K562 (cell line): ENCODE data around the gene FAM107B. TPM values are rescaled to one million over a fixed set of nuclear protein-coding genes. Genes with fewer than 3 reads are reported as not detected.

ENCODE experiments used
- ATAC-seq: fragments of 200-7000 bp; cut with Tn5 transposase; 3 replicates; pipeline ENCODE4 v1.9.1; 2020; ENCODE audit warnings: moderate library complexity
- BruUV-seq: library from RNA; stranded (reverse); fragments of 400-500 nt; replicated peaks from 2 replicates; lab custom pipeline; 2021; lab: Mats Ljungman, UMichigan
- CTCF ChIA-PET: fragments of 300-600 bp; formaldehyde crosslinking; extraction: SDS; loops from one replicate; lab custom pipeline; 2021; ENCODE audit warnings: low intra/inter-chr PET ratio; lab: Yijun Ruan, JAX
- POLR2A ChIA-PET: fragments of 300-600, 350-650 bp; sonication (Branson Sonifier 250); formaldehyde crosslinking; extraction: SDS; loops from one replicate; lab custom pipeline; 2021; ENCODE audit warnings: antibody characterized with exemption, inconsistent platforms; lab: Yijun Ruan, JAX
- DNase-seq, 4 experiments: peaks; one replicate each; pipeline versions ENCODE4 v3.0.0 to v3.0.0-alpha.2; 2011 to 2018; ENCODE audit warnings: low spot score in 3 of 4, mixed read lengths in 3 of 4; ENCODE audit errors: extremely low read depth in 1 of 4
- FAIRE-seq: peaks from 2 replicates; lab custom pipeline; 2011; peaks lifted over from hg19 to GRCh38; lab: Jason Lieb, UNC
- H2AFZ ChIP-seq: 2 replicates; pipeline ENCODE4 v1.6.0; 2011; ENCODE audit warnings: low read depth, low read length, control low read depth, inconsistent platforms
- H3K27ac ChIP-seq: fragments of 200-600 bp; 3 replicates; pipeline ENCODE4 v1.8.0; 2011; ENCODE audit warnings: low read depth, mild to moderate bottlenecking, control low read depth, inconsistent platforms, low read length, moderate library complexity, mixed read lengths; ENCODE audit errors: extremely low read depth
- H3K27me3 ChIP-seq, 2 experiments: fragments of 300-600 bp in 1 of 2; 2 replicates in 1 of 2; 3 replicates in 1 of 2; pipeline versions ENCODE4 v1.6.0 to v1.8.0; 2011; ENCODE audit warnings: inconsistent platforms in 2 of 2, low read length in 2 of 2, mild to moderate bottlenecking in 1 of 2, mixed read lengths in 1 of 2, moderate library complexity in 1 of 2; ENCODE audit not compliant: control insufficient read depth in 2 of 2, insufficient read depth in 2 of 2
- H3K36me3 ChIP-seq: fragments of 300-600 bp; 3 replicates; pipeline ENCODE4 v1.8.0; 2011; ENCODE audit warnings: mild to moderate bottlenecking, low read length, inconsistent platforms; ENCODE audit not compliant: control insufficient read depth, insufficient read depth
- H3K4me1 ChIP-seq, 2 experiments: fragments of 200-600 bp in 1 of 2; replicated peaks in 1 of 2; 2 replicates in 1 of 2; 3 replicates in 1 of 2; pipeline versions ENCODE4 v1.5.1 to v1.8.0; 2011; ENCODE audit warnings: inconsistent platforms in 2 of 2, low read length in 2 of 2, mild to moderate bottlenecking in 1 of 2, mixed read lengths in 1 of 2, moderate library complexity in 1 of 2; ENCODE audit not compliant: control insufficient read depth in 2 of 2, insufficient read depth in 2 of 2
- H3K4me2 ChIP-seq: 2 replicates; pipeline ENCODE4 v1.6.1; 2011; ENCODE audit warnings: low read length, control low read depth, inconsistent platforms, mixed read lengths; ENCODE audit not compliant: insufficient read depth
- H3K4me3 ChIP-seq: fragments of 200-600 bp; sonication (generic), shearing (Covaris generic); 2 replicates; pipeline ENCODE4 v1.5.1; 2016; ENCODE audit warnings: control low read depth, inconsistent platforms
- H3K79me2 ChIP-seq: fragments of 200-600 bp; 3 replicates; pipeline ENCODE4 v1.8.0; 2011; ENCODE audit warnings: low read length, inconsistent platforms; ENCODE audit not compliant: control insufficient read depth, insufficient read depth
- H3K9ac ChIP-seq, 2 experiments: 2 replicates each; pipeline versions ENCODE4 v1.6.0 to v1.6.1; 2011; ENCODE audit warnings: low read depth in 2 of 2, low read length in 2 of 2, control low read depth in 1 of 2, inconsistent platforms in 1 of 2, mild to moderate bottlenecking in 1 of 2, mixed read lengths in 1 of 2; ENCODE audit not compliant: insufficient read depth in 1 of 2
- H3K9me1 ChIP-seq: one replicate; pipeline ENCODE4 v1.6.0; 2011; ENCODE audit warnings: inconsistent platforms, mild to moderate bottlenecking, low read length, moderate library complexity; ENCODE audit not compliant: control insufficient read depth, insufficient read depth
- H3K9me3 ChIP-seq: replicated peaks from 2 replicates; pipeline ENCODE4 v1.5.1; 2011; ENCODE audit warnings: low read depth, low read length, inconsistent platforms; ENCODE audit not compliant: control insufficient read depth, insufficient read depth
- H4K20me1 ChIP-seq: replicated peaks from 2 replicates; pipeline ENCODE4 v1.6.1; 2011; ENCODE audit warnings: low read length, inconsistent platforms, mixed read lengths; ENCODE audit not compliant: control insufficient read depth, insufficient read depth
- BHLHE40 ChIP-seq: IDR thresholded peaks from 2 replicates; pipeline ENCODE4 v1.6.1; 2011; ENCODE audit warnings: low read length, improper control_type of control experiment
- BRD9 ChIP-seq: fragments of 450-650 bp; IDR thresholded peaks from 2 replicates; pipeline ENCODE4 v1.6.1; 2018; ENCODE audit warnings: low read depth; ENCODE audit not compliant: partially characterized antibody
- E2F5 ChIP-seq: sonication (generic); formaldehyde crosslinking; IDR thresholded peaks from 2 replicates; pipeline ENCODE4 v1.8.0; 2022; ENCODE audit warnings: mild to moderate bottlenecking, missing genetic modification reagents
- ESRRB ChIP-seq: fragments of 250-450 bp; sonication (Bioruptor Pico); IDR thresholded peaks from 2 replicates; pipeline ENCODE4 v1.5.0; 2020; ENCODE audit warnings: mild to moderate bottlenecking, moderate library complexity, borderline replicate concordance
- RERE ChIP-seq: sonication (generic); formaldehyde crosslinking; IDR thresholded peaks from 2 replicates; pipeline ENCODE4 v1.8.0; 2023; ENCODE audit warnings: missing genetic modification reagents, mild to moderate bottlenecking, borderline replicate concordance
- SIN3B ChIP-seq: fragments of 450-650 bp; IDR thresholded peaks from 2 replicates; pipeline ENCODE4 v1.6.1; 2017; ENCODE audit warnings: low read depth, mild to moderate bottlenecking, moderate library complexity
- SMAD4 ChIP-seq: fragments of 250-450 bp; sonication (Bioruptor Pico); conservative IDR thresholded peaks from 2 replicates; pipeline ENCODE4 v1.8.0; 2021; ENCODE audit warnings: inconsistent platforms, mild to moderate bottlenecking, moderate library complexity
- STAT6 ChIP-seq: sonication (generic); formaldehyde crosslinking; IDR thresholded peaks from 2 replicates; pipeline ENCODE4 v1.8.1; 2023; ENCODE audit warnings: mild to moderate bottlenecking, missing genetic modification reagents
- U2AF1 ChIP-seq: fragments of 200-400 bp; formaldehyde crosslinking; optimal IDR thresholded peaks from 2 replicates; pipeline ENCODE3; 2017; ENCODE audit warnings: mild to moderate bottlenecking, low read depth, low read length, moderate library complexity
- ZBTB43 ChIP-seq: sonication (generic); formaldehyde crosslinking; IDR thresholded peaks from 2 replicates; pipeline ENCODE4 v1.8.0; 2023; ENCODE audit warnings: mild to moderate bottlenecking, missing genetic modification reagents
- ZNF134 ChIP-seq: fragments of 250-450 bp; sonication (Bioruptor Pico); conservative IDR thresholded peaks from 2 replicates; pipeline ENCODE4 v1.4.0; 2020
- ZNF707 ChIP-seq: fragments of 250-450 bp; sonication (Bioruptor Pico); conservative IDR thresholded peaks from 2 replicates; pipeline ENCODE4 v1.8.0; 2022; ENCODE audit warnings: inconsistent platforms, mild to moderate bottlenecking, moderate library complexity
- ZNF785 ChIP-seq: fragments of 250-450 bp; sonication (Bioruptor Pico); IDR thresholded peaks from 2 replicates; pipeline ENCODE4 v1.4.0; 2020; ENCODE audit warnings: mild to moderate bottlenecking
- WGBS: fragments of 100-300 bp; shearing (Covaris generic); methylation state at CpG from one replicate; pipeline ENCODE4 v1.1.6; 2016; ENCODE audit warnings: low coverage, mixed read lengths; ENCODE audit not compliant: insufficient coverage; ENCODE audit errors: missing lambda C conversion rate; 5-methylcytosine and 5-hydroxymethylcytosine counted together
- in situ Hi-C: fragments of 300-500 bp; cut with MboI; formaldehyde crosslinking; loops from 4 replicates; pipeline ENCODE4 v1.15.0; 2018; ENCODE audit warnings: inconsistent platforms, mixed read lengths
- intact Hi-C: fragments of 100-400 bp; cut with micrococcal nuclease; formaldehyde crosslinking; loops from 2 replicates; pipeline ENCODE4 v1.14.2; 2022
- polyA plus RNA-seq, 8 experiments: library from polyadenylated mRNA; depleted of rRNA in 4 of 8; stranded (reverse) in 5 of 8; unstranded in 3 of 8; fragments of >200 nt; fragmentation: Nextera tagmentation in 2 of 8; fragmentation: Illumina TruSeq in 1 of 8; extraction: Ambion mirVana in 2 of 8; extraction: Trizol in 1 of 8; gene quantifications; 2 replicates each; pipeline versions ENCODE4 v1.2.1 to v1.2.3, GENCODE V29; 2011 to 2014; ENCODE audit warnings: inconsistent platforms in 1 of 8, missing spikeins in 1 of 8
- total RNA-seq, 7 experiments: library from RNA; depleted of rRNA in 6 of 7; stranded (reverse); fragments of >200 nt in 6 of 7; fragmentation: Illumina TruSeq in 2 of 7; extraction: Trizol in 2 of 7; gene quantifications; 2 replicates each; pipeline versions ENCODE4 v1.2.1 to v1.2.3, GENCODE V29; 2011 to 2021; ENCODE audit warnings: low replicate concordance in 1 of 7

FAM107B gene
- total and polyA plus RNA-seq, 9 of the 15 experiments (the other 6 are each of a cell fraction or from before 2014, with no cell fraction given) = 0.40 to 2.8 (median 1.4) TPM

- ChIA-PET POLR2A (no interaction called here), CTCF (no interaction called here)
- intact Hi-C loops = no loop called here
- no peak overlapping the region for H3K4me3 ChIP-seq
- DNase-seq (no peak), ATAC-seq (no peak), FAIRE-seq (no peak)
- H2AFZ ChIP-seq = no peak overlapping the region
- H3K27me3 ChIP-seq = peaks cover 14 to 26% of the 10 kb centered on the region in 2 experiments
- no TSS peak for BruUV-seq
- H3K9me3 ChIP-seq = no peaks in the 10 kb centered on the region
- H3K4me2 ChIP-seq = no peak overlapping the region
- no peaks in the 10 kb centered on the region for H3K36me3 ChIP-seq
- H3K4me1 ChIP-seq = no peaks in the 10 kb centered on the region
- no peaks in the 10 kb centered on the region for H3K9me1 ChIP-seq
- 2% methylated on average over 7 of the region's 7 CpGs for WGBS
- H3K27ac ChIP-seq = no peak overlapping the region
- no peak overlapping the region for H3K9ac ChIP-seq
- no peaks in the 10 kb centered on the region for H4K20me1 ChIP-seq
- in situ Hi-C loops = no loop called here
- H3K79me2 ChIP-seq = no peaks in the 10 kb centered on the region
- no peak for TF ChIP-seq ZNF134 (CRISPR knock-in tag)
- TF ChIP-seq U2AF1 = no peak
- TF ChIP-seq BRD9 = no peak
- TF ChIP-seq SIN3B = no peak
- no peak for TF ChIP-seq BHLHE40
- TF ChIP-seq ZNF707 = no peak
- no peak for TF ChIP-seq ZBTB43 (CRISPR knock-in tag)
- no peak for TF ChIP-seq ESRRB (CRISPR knock-in tag)
- no peak for TF ChIP-seq ZNF785 (CRISPR knock-in tag)
- no peak for TF ChIP-seq E2F5 (CRISPR knock-in tag)
- TF ChIP-seq SMAD4 (CRISPR knock-in tag) = no peak
- no peak for TF ChIP-seq STAT6 (CRISPR knock-in tag)
- no peak for TF ChIP-seq RERE (CRISPR knock-in tag)
Measured at GRCh38 chr10:14757986-14758385, 16.7 kb downstream of the FAM107B start.
